Activated B cell treated with CpG ODN at 0.5 μM for 24 hours (primary cell): ENCODE measurements around the gene DENND4A. TPM values are rescaled to one million over a fixed set of nuclear protein-coding genes. Genes with fewer than 3 reads are reported as not detected.
A peak's percentile ranks its signal among the peaks of the same experiment; 100 is the strongest.
"Not testable (repeated sequence)": the region's sequence is repeated elsewhere in the genome, so short reads cannot be mapped to it uniquely, and the experiment has no call there.

ENCODE experiments used
- ATAC-seq: fragments of 200-7000 bp; cut with Tn5 transposase; one replicate; pipeline ENCODE4 v1.10.0; 2021; ENCODE audit warnings: low read depth, mild to moderate bottlenecking, moderate library complexity
- CTCF ChIA-PET: fragments of 350-600 bp; sonication (Branson Sonifier 250); formaldehyde crosslinking; loops from one replicate; lab custom pipeline; 2021; ENCODE audit warnings: antibody characterized with exemption; lab: Charles Lee
- POLR2A ChIA-PET: fragments of 350-600 bp; sonication (Branson Sonifier 250); formaldehyde crosslinking; loops from one replicate; lab custom pipeline; 2021; ENCODE audit warnings: antibody characterized with exemption; lab: Charles Lee
- DNase-seq: peaks from one replicate; pipeline ENCODE4 v3.0.0; 2022
- H3K27ac Mint-ChIP-seq: one replicate; pipeline ENCODE4 v1.8.0; 2020; ENCODE audit warnings: mixed read lengths
- H3K27me3 Mint-ChIP-seq: one replicate; pipeline ENCODE4 v1.8.0; 2021; ENCODE audit warnings: mixed read lengths
- H3K36me3 Mint-ChIP-seq: one replicate; pipeline ENCODE4 v1.8.0; 2021; ENCODE audit warnings: low read depth, mixed read lengths
- H3K4me1 Mint-ChIP-seq: one replicate; pipeline ENCODE4 v1.8.0; 2021; ENCODE audit warnings: mixed read lengths
- H3K4me3 Mint-ChIP-seq: one replicate; pipeline ENCODE4 v1.8.0; 2020; ENCODE audit warnings: mild to moderate bottlenecking, mixed read lengths
- H3K9me3 Mint-ChIP-seq: one replicate; pipeline ENCODE4 v1.8.0; 2020; ENCODE audit warnings: mixed read lengths
- CTCF ChIP-seq: fragments of 200-600 bp; IDR thresholded peaks from one replicate; pipeline ENCODE4 v1.8.0; 2022; ENCODE audit warnings: antibody characterized with exemption, mild to moderate bottlenecking
- intact Hi-C: fragments of 100-400 bp; cut with micrococcal nuclease; formaldehyde crosslinking; loops from one replicate; pipeline ENCODE4 v1.15.1; 2024
- total RNA-seq: library from RNA; stranded (reverse); gene quantifications from 2 replicates; pipeline ENCODE4 v1.2.3, GENCODE V29; 2022

The DENND4A gene
- total RNA-seq, 1 donor from 2014 or later = 166 TPM

GRCh38 chr15:65821070-65821469 lies 29.0 kb upstream of the DENND4A start:
- no peak for DNase-seq
- ChIA-PET POLR2A (interaction anchor here (0.6 to 11.6 kb wide), 5 partner anchors 10 to 50 kb away, joined by 3 to 201 read pairs (median 8); partner anchors contain the start of genes DENND4A and RAB11A), CTCF (interaction anchor here (1.8 kb wide), 1 partner anchor 12 kb away, joined by 4 read pairs; no protein-coding TSS in a partner anchor)
- no peaks in the 10 kb centered on the region for H3K27me3 Mint-ChIP-seq
- H3K4me1 Mint-ChIP-seq = peaks cover 69% of the 10 kb centered on the region
- peak overlapping the region; percentile 95 for H3K27ac Mint-ChIP-seq
- H3K9me3 Mint-ChIP-seq = no peaks in the 10 kb centered on the region
- no peaks in the 10 kb centered on the region for H3K36me3 Mint-ChIP-seq
- H3K4me3 Mint-ChIP-seq = peak overlapping the region; percentile 40
- no peak for TF ChIP-seq CTCF
- ATAC-seq = no peak
- intact Hi-C loops = no loop called here

DNA sequence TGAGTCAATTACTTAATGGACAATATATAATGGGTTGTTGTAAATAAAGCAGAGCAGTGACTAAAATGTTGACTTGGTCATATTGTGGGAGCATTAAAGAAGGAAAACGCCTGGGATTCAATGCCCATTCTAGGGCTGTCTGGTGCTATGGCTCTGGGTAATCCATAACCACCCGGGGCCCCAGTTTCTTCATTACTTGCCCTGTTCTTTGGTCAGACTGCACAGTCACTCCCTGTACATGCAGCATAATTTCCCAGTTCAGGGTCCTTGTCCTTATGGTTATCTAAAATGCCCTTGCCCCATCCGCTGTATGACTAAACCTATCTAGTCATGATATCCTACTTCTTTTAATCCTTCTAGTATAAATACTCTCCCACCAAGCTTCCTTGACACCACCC lies 27.5 kb upstream of the DENND4A start:
- ChIA-PET CTCF (interaction anchor here (1.3 kb wide), 1 partner anchor 27 kb away, joined by 3 read pairs; the partner anchor contains the start of gene DENND4A), POLR2A (interaction anchor here (0.6 to 11.6 kb wide), 9 partner anchors 9 to 177 kb away, joined by 3 to 201 read pairs (median 5); partner anchors contain the start of genes DENND4A and RAB11A)
- intact Hi-C loops = loop anchor here (1.0 to 2.0 kb wide), 5 partner anchors 9 to 98 kb away; partner anchors contain the start of genes DENND4A and RAB11A
- no peaks in the 10 kb centered on the region for H3K27me3 Mint-ChIP-seq
- H3K36me3 Mint-ChIP-seq = no peaks in the 10 kb centered on the region
- no peak for DNase-seq
- peaks cover 76% of the 10 kb centered on the region for H3K4me1 Mint-ChIP-seq
- peak overlapping the region; percentile 38 for H3K4me3 Mint-ChIP-seq
- TF ChIP-seq CTCF = no peak
- no peaks in the 10 kb centered on the region for H3K9me3 Mint-ChIP-seq
- ATAC-seq = peak; percentile 8
- peak overlapping the region; percentile 95 for H3K27ac Mint-ChIP-seq

DNA sequence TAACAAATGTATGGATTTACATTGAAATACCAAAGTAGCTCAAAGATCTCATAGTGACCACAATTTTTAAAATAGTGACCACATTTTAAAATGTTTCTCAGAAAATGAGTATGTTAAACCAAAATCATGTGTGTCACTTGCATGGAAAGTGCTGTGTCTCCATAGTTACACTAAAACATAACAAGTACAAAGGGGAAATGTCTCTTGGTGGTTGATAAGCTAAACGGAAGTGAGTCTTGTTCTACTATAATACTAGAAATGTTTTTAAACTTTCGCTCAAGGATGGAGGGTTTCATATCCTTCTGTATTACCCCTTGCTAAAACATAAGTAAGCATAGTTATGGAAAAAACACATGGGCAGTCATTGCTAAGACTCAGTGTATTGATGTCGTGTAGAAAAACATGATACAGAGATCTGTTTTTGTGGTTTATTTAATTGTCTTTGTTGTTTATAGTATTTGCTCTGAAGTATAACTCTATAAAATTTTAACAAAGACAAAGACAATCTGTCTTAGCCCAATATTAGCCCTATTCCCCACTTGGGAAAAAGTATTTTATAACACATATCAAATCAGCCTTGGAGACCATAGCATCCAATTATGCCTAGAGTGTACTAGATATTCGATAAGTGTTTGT lies 27.0 kb upstream of the DENND4A start:
- Mint-ChIP-seq H3K4me1 (peaks cover 76% of the 10 kb centered on the region), H3K36me3 (no peaks in the 10 kb centered on the region), H3K27ac (peak overlapping the region; percentile 95), H3K27me3 (no peaks in the 10 kb centered on the region), H3K4me3 (peak overlapping the region; percentile 57), H3K9me3 (no peaks in the 10 kb centered on the region)
- POLR2A ChIA-PET = interaction anchor here (0.5 to 11.6 kb wide), 15 partner anchors 8 to 176 kb away, joined by 3 to 201 read pairs (median 3); partner anchors contain the start of genes DENND4A and RAB11A
- ATAC-seq = peak; percentile 79
- no peak for DNase-seq
- intact Hi-C loops = loop anchor here (1.0 to 2.0 kb wide), 5 partner anchors 9 to 98 kb away; partner anchors contain the start of genes DENND4A and RAB11A
- no peak for TF ChIP-seq CTCF
- CTCF ChIA-PET = interaction anchor here (1.3 kb wide), 1 partner anchor 8 kb away, joined by 6 read pairs; no protein-coding TSS in a partner anchor

- H3K27me3 Mint-ChIP-seq = no peaks in the 10 kb centered on the region
- DNase-seq (no peak), ATAC-seq (no peak)
- TF ChIP-seq CTCF = no peak
- peak overlapping the region; percentile 0 for H3K27ac Mint-ChIP-seq
- ChIA-PET POLR2A (interaction anchor here (0.6 to 11.6 kb wide), 4 partner anchors 16 to 82 kb away, joined by 3 to 201 read pairs (median 4); partner anchors contain the start of genes DENND4A and RAB11A), CTCF (interaction anchor here (0.7 kb wide), 1 partner anchor 8 kb away, joined by 3 read pairs; no protein-coding TSS in a partner anchor)
- no peaks in the 10 kb centered on the region for H3K9me3 Mint-ChIP-seq
- H3K4me1 Mint-ChIP-seq = peaks cover 66% of the 10 kb centered on the region
- intact Hi-C loops = no loop called here
- peaks cover 3% of the 10 kb centered on the region for H3K36me3 Mint-ChIP-seq
- H3K4me3 Mint-ChIP-seq = no peak overlapping the region
Measured at GRCh38 chr15:65816441-65816840, 24.3 kb upstream of the DENND4A start.

- intact Hi-C loops, H3K4me3 Mint-ChIP-seq, H3K36me3 Mint-ChIP-seq, DNase-seq, H3K9me3 Mint-ChIP-seq, H3K27me3 Mint-ChIP-seq, ATAC-seq: not testable (repeated sequence)
- peaks cover 65% of the 10 kb centered on the region for H3K4me1 Mint-ChIP-seq
- POLR2A ChIA-PET = interaction anchor here (0.6 to 11.6 kb wide), 4 partner anchors 16 to 81 kb away, joined by 3 to 201 read pairs (median 4); partner anchors contain the start of genes DENND4A and RAB11A
- CTCF ChIA-PET = interaction anchor here (0.7 kb wide), 2 partner anchors 8 to 55 kb away, joined by 3 read pairs; no protein-coding TSS in a partner anchor
- H3K27ac Mint-ChIP-seq = peak overlapping the region; percentile 0
Measured at GRCh38 chr15:65816008-65816407, 23.9 kb upstream of the DENND4A start.

GRCh38 chr15:65814271-65814670 lies 22.2 kb upstream of the DENND4A start:
- H3K36me3 Mint-ChIP-seq, intact Hi-C loops, H3K9me3 Mint-ChIP-seq, CTCF ChIA-PET, H3K27me3 Mint-ChIP-seq, DNase-seq: not testable (repeated sequence)
- peak overlapping the region; percentile 61 for H3K4me3 Mint-ChIP-seq
- ATAC-seq = peak; percentile 38
- peak overlapping the region; percentile 86 for H3K27ac Mint-ChIP-seq
- POLR2A ChIA-PET = interaction anchor here (0.6 to 11.6 kb wide), 8 partner anchors 15 to 989 kb away, joined by 3 to 201 read pairs (median 7); partner anchors contain the start of genes DENND4A, INTS14 and PIF1
- H3K4me1 Mint-ChIP-seq = peaks cover 57% of the 10 kb centered on the region
